GM23248 (cell line): ENCODE results near the gene FBXO47. TPM values are rescaled to one million over a fixed set of nuclear protein-coding genes. Genes with fewer than 3 reads are reported as not detected.

Experiments
- DNase-seq: peaks from one replicate; pipeline ENCODE4 v3.0.0-alpha.2; 2015
- H2AFZ ChIP-seq: fragments of 200-600 bp; sonication (generic); 2 replicates; pipeline ENCODE4 v1.6.1; 2016; ENCODE audit warnings: antibody characterized with exemption
- H3F3A ChIP-seq: fragments of 200-600 bp; sonication (generic); 2 replicates; pipeline ENCODE4 v1.6.1; 2016; ENCODE audit warnings: mild to moderate bottlenecking, antibody characterized with exemption, mixed run types; ENCODE audit not compliant: insufficient read depth
- H3K27ac ChIP-seq: fragments of 200-600 bp; sonication (generic); 2 replicates; pipeline ENCODE4 v1.5.1; 2016; ENCODE audit warnings: mild to moderate bottlenecking
- H3K27me3 ChIP-seq: fragments of 200-600 bp; sonication (generic); replicated peaks from 2 replicates; pipeline ENCODE4 v1.6.1; 2016; ENCODE audit warnings: mild to moderate bottlenecking; ENCODE audit not compliant: insufficient read depth
- H3K36me3 ChIP-seq: fragments of 200-600 bp; sonication (generic); 2 replicates; pipeline ENCODE4 v1.6.1; 2016; ENCODE audit warnings: low read depth, mild to moderate bottlenecking
- H3K4me1 ChIP-seq: fragments of 200-600 bp; sonication (generic); 2 replicates; pipeline ENCODE4 v1.6.1; 2016; ENCODE audit warnings: mild to moderate bottlenecking; ENCODE audit not compliant: insufficient read depth
- H3K4me2 ChIP-seq: fragments of 200-600 bp; sonication (generic); one replicate; pipeline ENCODE4 v1.6.1; 2016; ENCODE audit warnings: mild to moderate bottlenecking; ENCODE audit not compliant: unreplicated experiment
- H3K4me3 ChIP-seq: fragments of 200-600 bp; sonication (generic); 2 replicates; pipeline ENCODE4 v1.5.1; 2016; ENCODE audit warnings: mild to moderate bottlenecking
- H3K79me2 ChIP-seq: fragments of 200-600 bp; sonication (generic); 2 replicates; pipeline ENCODE4 v1.6.1; 2016; ENCODE audit warnings: mild to moderate bottlenecking; ENCODE audit not compliant: insufficient read depth
- H3K9ac ChIP-seq: fragments of 200-600 bp; sonication (generic); 2 replicates; pipeline ENCODE4 v1.6.1; 2016; ENCODE audit warnings: mild to moderate bottlenecking
- H3K9me2 ChIP-seq: fragments of 200-600 bp; sonication (generic); 2 replicates; pipeline ENCODE4 v1.6.1; 2016; ENCODE audit warnings: mixed run types, mild to moderate bottlenecking, moderate library complexity; ENCODE audit not compliant: insufficient read depth
- H3K9me3 ChIP-seq: fragments of 200-600 bp; sonication (generic); one replicate; pipeline ENCODE4 v1.6.1; 2017; ENCODE audit warnings: low read depth
- H4K20me1 ChIP-seq: fragments of 200-600 bp; sonication (generic); 2 replicates; pipeline ENCODE4 v1.6.0; 2016; ENCODE audit not compliant: insufficient read depth
- EZH2 ChIP-seq: fragments of 200-600 bp; sonication (generic); IDR thresholded peaks from 2 replicates; pipeline ENCODE4 v1.6.1; 2018; ENCODE audit warnings: antibody characterized with exemption, mild to moderate bottlenecking; ENCODE audit not compliant: insufficient read depth, poor library complexity, severe bottlenecking
- EZH2phosphoT487 ChIP-seq: fragments of 200-600 bp; sonication (generic); IDR thresholded peaks from 2 replicates; pipeline ENCODE4 v1.6.1; 2018; ENCODE audit warnings: antibody characterized with exemption, moderate library complexity, mild to moderate bottlenecking, low read depth; ENCODE audit not compliant: insufficient read depth
- WGBS, 2 experiments: methylation state at CpG; one replicate each; pipeline ENCODE4 v1.1.6; 2015 to 2017; ENCODE audit warnings: low lambda C conversion rate in 2 of 2, low coverage in 1 of 2; ENCODE audit errors: missing lambda C conversion rate in 2 of 2; 5-methylcytosine and 5-hydroxymethylcytosine counted together
- in situ Hi-C: fragments of 300-500 bp; cut with MboI; formaldehyde crosslinking; loops from 2 replicates; pipeline ENCODE4 v1.15.0; 2020
- microRNA-seq: library from miRNA; unstranded; fragments of <30 nt; microRNA quantifications from one replicate; pipeline ENCODE4, GENCODE V29; 2016; ENCODE audit warnings: borderline number of aligned reads
- polyA plus RNA-seq: library from polyadenylated mRNA; unstranded; fragments of >200 nt; fragmentation: Nextera tagmentation; extraction: Ambion mirVana; gene quantifications from 2 replicates; pipeline ENCODE4 v1.2.1, GENCODE V29; 2016
- small RNA-seq: library from RNA; depleted of rRNA; stranded (forward); fragments of <200 nt; gene quantifications from one replicate; pipeline ENCODE3, GENCODE V24; 2014; ENCODE audit warnings: low read depth, low replicate concordance
- total RNA-seq: library from RNA; depleted of rRNA; stranded (reverse); fragments of >200 nt; shearing (Covaris generic); gene quantifications from 2 replicates; pipeline ENCODE4 v1.2.3, GENCODE V29; 2014; rRNA removed

Gene FBXO47
- total and polyA plus RNA-seq, 2 experiments from 2014 or later, result under 0.01 TPM; not detected in 1

- Histone ChIP-seq H2AFZ (no peak overlapping the region), H3K79me2 (peaks cover 100% of the 10 kb centered on the region), H3K9me3 (no peaks in the 10 kb centered on the region), H3K4me1 (peaks cover 34% of the 10 kb centered on the region), H3K4me2 (no peak overlapping the region), H3K4me3 (no peak overlapping the region), H3K9me2 (no peaks in the 10 kb centered on the region), H3K27ac (no peak overlapping the region), H4K20me1 (peaks cover 25% of the 10 kb centered on the region; the same call in 1 of the 2 replicates), H3F3A (peaks cover 39% of the 10 kb centered on the region), H3K27me3 (no peaks in the 10 kb centered on the region), H3K9ac (no peak overlapping the region), H3K36me3 (peaks cover 25% of the 10 kb centered on the region)
- in situ Hi-C loops, result no loop called here
- no peak for TF ChIP-seq EZH2
- no peak for TF ChIP-seq EZH2phosphoT487
- WGBS, 2 experiments, result 62 to 70% methylated on average over 8 of the region's 8 CpGs
- no peak for DNase-seq
These were observed 80.6 kb downstream of the FBXO47 start for GRCh38 chr17:38886643-38887010.

Small RNAs within 50 kb of the gene (microRNA-seq; reads per million reads assigned to microRNA genes)
- gene MIR6779, result not detected

Small RNAs within 50 kb of the gene (small RNA-seq; reads per million reads assigned to genes)
- not detected for gene MIR6779

Other genes starting within 250 kb of the FBXO47 start
- gene CISD3, start 237.1 kb downstream of the FBXO47 start, total RNA-seq, result 6.1 and 7.2 TPM in 2 replicates
- 44.6 and 49.9 TPM in 2 replicates for gene CISD3, start 237.1 kb downstream of the FBXO47 start, polyA plus RNA-seq
- 3.5 and 3.8 TPM in 2 replicates for gene PCGF2, start 219.1 kb downstream of the FBXO47 start, total RNA-seq
- gene PCGF2, start 219.1 kb downstream of the FBXO47 start, polyA plus RNA-seq, result 4.6 and 5.5 TPM in 2 replicates
- 149 and 227 TPM in 2 replicates for gene PSMB3, start 214.7 kb downstream of the FBXO47 start, total RNA-seq
- gene PSMB3, start 214.7 kb downstream of the FBXO47 start, polyA plus RNA-seq, result 308 and 310 TPM in 2 replicates
- 43.6 and 65.8 TPM in 2 replicates for gene PIP4K2B, start 167.8 kb downstream of the FBXO47 start, total RNA-seq
- gene PIP4K2B, start 167.8 kb downstream of the FBXO47 start, polyA plus RNA-seq, result 12.8 and 13.4 TPM in 2 replicates
- gene CWC25, start 142.1 kb downstream of the FBXO47 start, total RNA-seq, result 9.7 and 18.7 TPM in 2 replicates
- 13.3 and 14.2 TPM in 2 replicates for gene CWC25, start 142.1 kb downstream of the FBXO47 start, polyA plus RNA-seq
- 516 and 553 TPM in 2 replicates for gene RPL23, start 113.7 kb downstream of the FBXO47 start, total RNA-seq
- gene RPL23, start 113.7 kb downstream of the FBXO47 start, polyA plus RNA-seq, result 1,114 and 1,221 TPM in 2 replicates
- gene LASP1, start 97.3 kb downstream of the FBXO47 start, total RNA-seq, result 207 and 250 TPM in 2 replicates
- 198 and 203 TPM in 2 replicates for gene LASP1, start 97.3 kb downstream of the FBXO47 start, polyA plus RNA-seq
- gene PLXDC1, start 184.2 kb upstream of the FBXO47 start, total RNA-seq, result not detected in 2 replicates
- gene PLXDC1, start 184.2 kb upstream of the FBXO47 start, polyA plus RNA-seq, result 0.24 and 0.71 TPM in 2 replicates
- gene ARL5C, start 198.8 kb upstream of the FBXO47 start, total RNA-seq, result not detected in 2 replicates
- not detected in 2 replicates for gene ARL5C, start 198.8 kb upstream of the FBXO47 start, polyA plus RNA-seq
- gene CACNB1, start 230.3 kb upstream of the FBXO47 start, total RNA-seq, result 6.6 and 8.1 TPM in 2 replicates
- gene CACNB1, start 230.3 kb upstream of the FBXO47 start, polyA plus RNA-seq, result 6.0 and 7.1 TPM in 2 replicates
- 1,500 and 1,636 TPM in 2 replicates for gene RPL19, start 232.9 kb upstream of the FBXO47 start, total RNA-seq
- 892 and 903 TPM in 2 replicates for gene RPL19, start 232.9 kb upstream of the FBXO47 start, polyA plus RNA-seq